Hematopoietic multipotent progenitor cell treated with erythropoietin and hydrocortisone succinate and interleukin-3 and kit ligand, for 4 days (in vitro differentiated cells): ENCODE results near the gene NR2F1-AS1.
A peak's percentile ranks its signal among the peaks of the same experiment; 100 is the strongest.
"Not testable (repeated sequence)": the region's sequence is repeated elsewhere in the genome, so short reads cannot be mapped to it uniquely, and the experiment has no call there.

ENCODE experiments used
- DNase-seq: peaks from one replicate; pipeline ENCODE4 v3.0.0-alpha.2; 2015

NR2F1-AS1 gene

DNA sequence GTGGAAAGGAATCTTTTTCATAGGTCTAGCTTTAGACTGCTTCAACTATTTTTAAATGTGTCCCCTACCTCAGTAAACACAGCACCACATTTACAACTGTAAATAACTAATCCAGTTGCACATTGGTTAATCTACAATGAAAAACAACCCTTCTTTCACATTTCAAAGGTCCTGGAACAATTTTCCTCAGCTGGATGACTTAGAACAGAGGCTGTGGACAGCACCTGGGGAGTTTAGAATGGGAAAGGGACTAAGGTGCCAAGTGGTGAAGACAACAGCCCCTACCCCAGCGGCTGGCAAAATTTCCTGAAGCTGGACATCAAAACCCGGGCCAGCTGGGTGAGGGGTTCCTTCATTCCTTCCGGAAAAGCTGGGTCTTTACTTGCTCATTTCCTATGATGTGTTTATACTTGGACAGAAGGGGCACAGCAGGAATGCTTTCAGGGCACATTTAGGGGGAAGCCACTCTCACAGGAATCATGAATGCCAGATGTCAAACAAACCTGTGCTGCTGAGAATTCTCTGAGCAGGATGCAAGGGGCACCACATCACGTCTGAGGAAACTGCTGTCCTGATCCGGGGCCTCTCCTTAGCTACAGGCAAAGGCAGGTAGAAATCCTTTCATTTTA lies 158.3 kb downstream of the NR2F1-AS1 start:
- DNase-seq: no peak

- no peak for DNase-seq
Observed at GRCh38 chr5:93421987-93422401, 159.0 kb downstream of the NR2F1-AS1 start.

GRCh38 chr5:93421468-93421867 lies 159.6 kb downstream of the NR2F1-AS1 start:
- DNase-seq: no peak

DNA sequence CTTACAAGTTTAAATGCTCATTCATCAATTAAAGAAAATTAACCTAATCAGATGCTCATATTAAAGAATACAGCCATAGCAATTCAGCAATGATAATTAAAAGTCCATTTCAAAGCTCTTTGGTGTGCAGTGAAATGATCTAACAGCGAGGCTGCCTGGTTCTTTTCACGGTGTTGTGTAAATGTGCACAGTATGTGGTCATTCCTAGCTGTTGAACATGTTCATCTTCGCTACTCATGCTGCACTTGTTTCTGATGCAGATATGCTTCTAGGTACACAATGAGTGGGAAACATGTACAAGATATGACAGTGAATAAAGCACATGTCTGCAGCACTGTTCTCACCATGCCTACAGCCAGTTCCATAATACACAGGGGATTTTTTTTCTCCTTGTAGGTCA lies 163.5 kb downstream of the NR2F1-AS1 start:
- DNase-seq: no peak

GRCh38 chr5:93415819-93416218 lies 165.2 kb downstream of the NR2F1-AS1 start:
- DNase-seq: no peak

DNA sequence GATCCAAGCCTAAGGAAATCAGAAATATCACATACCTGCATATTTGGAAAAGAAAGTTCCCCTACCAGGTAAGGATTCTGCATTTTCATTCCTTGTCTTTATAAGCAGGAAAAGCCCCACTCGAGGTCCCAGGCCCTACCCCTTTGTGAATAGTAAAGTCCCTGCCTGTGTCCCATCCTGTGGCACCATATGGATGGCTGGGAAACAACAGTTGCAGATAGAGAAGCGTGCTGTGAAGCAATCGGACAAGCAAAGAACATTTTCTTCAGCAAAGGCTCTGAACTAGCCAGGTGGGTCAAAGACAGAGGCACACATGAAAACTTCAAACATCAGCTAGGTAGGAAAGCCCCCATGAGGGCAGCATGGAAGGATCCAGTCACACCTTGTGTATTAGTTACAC lies 169.3 kb downstream of the NR2F1-AS1 start:
- DNase-seq: no peak

GRCh38 chr5:93409691-93410090 lies 171.3 kb downstream of the NR2F1-AS1 start:
- no peak for DNase-seq

DNA sequence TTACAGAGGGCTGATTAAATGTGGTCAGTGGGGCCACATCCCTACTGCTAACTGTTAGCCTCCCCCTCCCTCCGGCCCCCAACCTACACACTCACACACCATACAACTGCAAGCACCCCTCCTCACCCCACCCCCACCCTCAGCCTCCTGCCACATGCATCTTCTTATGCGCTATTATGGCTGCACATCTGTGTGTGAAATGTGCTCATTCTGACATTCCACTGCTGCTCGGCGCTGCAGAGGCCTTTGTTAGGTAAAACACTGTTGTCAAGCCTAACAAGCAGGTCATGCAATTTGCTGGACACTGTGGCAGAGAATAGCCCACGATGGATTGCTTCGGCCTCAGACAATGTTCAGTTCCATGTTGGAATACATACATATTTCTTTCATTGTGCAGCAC lies 173.6 kb downstream of the NR2F1-AS1 start:
- DNase-seq: no peak

- no peak for DNase-seq
Observed at GRCh38 chr5:93406971-93407401, 174.0 kb downstream of the NR2F1-AS1 start.

GRCh38 chr5:93404246-93404645 lies 176.8 kb downstream of the NR2F1-AS1 start:
- DNase-seq: no peak

- no peak for DNase-seq
Observed at GRCh38 chr5:93403141-93403928, 177.7 kb downstream of the NR2F1-AS1 start.

- no peak for DNase-seq
Observed at GRCh38 chr5:93402451-93402850, 178.6 kb downstream of the NR2F1-AS1 start.

DNA sequence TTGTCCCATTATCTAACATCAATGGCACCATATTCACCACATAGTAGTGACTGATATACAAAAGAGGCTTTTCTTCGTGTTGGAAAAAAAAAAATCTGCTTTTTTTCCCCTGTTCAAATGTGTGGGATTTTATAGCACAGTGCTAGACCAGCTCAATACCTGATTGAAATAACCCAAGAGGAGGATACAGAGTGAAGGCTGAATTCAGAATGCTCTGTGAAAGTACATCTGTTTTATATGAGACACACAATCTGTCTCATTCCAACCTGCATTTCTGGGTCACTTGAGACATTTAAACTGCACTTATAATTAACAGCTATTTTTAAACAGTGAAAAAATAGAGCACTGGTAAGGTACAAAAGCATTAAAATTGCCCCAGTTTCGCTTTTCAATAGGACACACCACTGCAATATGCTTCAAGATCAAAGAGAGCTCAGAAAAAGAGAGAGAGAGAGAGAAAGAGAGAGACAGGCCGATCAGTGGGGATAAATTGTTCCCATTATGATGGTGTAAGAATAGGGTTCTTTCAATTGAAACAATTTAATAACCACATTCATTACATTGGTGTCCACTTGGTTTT lies 179.3 kb downstream of the NR2F1-AS1 start:
- DNase-seq: no peak

DNA sequence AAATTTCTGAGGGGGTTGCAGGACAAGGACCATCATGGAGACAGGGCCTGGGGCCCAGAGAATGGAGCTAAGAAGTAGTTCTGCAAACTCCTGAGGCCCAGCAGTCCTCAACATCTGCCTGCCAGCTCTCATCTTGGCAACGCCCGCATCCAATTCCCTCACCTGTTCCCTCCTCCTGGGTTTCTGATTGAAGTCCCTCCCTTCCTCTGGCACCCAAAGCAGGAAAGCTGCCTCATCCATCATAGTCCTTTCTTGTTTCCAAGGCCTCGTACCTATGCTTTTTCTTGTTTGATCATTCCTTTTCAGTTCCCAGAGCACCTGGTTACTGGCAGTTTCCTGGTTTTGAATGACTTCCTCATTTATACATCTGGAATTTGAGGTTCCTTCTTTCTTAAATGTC lies 181.3 kb downstream of the NR2F1-AS1 start:
- DNase-seq: no peak

- DNase-seq: peak; percentile 7
Observed at GRCh38 chr5:93395971-93396379, 185.0 kb downstream of the NR2F1-AS1 start.

DNA sequence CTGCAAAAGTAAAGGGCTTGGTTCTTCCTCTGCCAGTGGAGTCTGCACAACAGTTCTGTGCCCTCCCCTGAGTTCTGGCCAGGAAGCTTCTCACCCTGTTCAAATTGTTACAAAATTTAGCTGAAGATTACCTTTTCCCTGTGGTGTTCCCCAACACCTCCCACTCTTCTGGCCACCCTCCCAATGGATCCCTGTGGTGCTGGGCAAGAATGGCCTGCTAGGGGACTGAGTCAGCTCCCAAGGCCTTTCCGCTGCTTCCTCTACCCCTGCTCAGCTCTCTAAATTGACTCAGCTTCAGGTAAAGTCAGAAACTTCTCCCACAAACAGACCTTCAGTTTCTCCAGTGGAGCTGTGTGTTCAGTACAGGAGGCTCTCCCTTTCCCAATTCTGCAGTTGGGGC lies 186.0 kb downstream of the NR2F1-AS1 start:
- DNase-seq: no peak

DNA sequence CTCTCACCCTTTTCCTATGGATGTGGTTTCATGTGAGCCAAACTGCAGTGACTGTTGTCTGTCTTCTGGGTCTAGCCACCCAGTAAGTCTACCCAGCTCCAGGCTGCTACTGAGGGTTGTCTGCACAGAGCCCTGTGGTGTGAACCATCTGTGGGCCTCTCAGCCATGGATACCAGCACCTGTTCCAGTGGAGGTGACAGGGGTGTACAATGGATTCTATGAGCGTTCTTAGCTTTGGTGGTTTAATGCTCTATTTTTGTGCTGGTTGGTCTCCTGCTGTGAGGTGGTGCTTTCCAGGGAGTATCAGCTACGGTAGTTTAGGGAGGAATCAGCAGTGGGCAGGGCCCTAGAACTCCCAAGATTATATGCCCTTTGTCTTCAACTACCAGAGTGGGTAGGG lies 186.7 kb downstream of the NR2F1-AS1 start:
- DNase-seq: no peak

DNA sequence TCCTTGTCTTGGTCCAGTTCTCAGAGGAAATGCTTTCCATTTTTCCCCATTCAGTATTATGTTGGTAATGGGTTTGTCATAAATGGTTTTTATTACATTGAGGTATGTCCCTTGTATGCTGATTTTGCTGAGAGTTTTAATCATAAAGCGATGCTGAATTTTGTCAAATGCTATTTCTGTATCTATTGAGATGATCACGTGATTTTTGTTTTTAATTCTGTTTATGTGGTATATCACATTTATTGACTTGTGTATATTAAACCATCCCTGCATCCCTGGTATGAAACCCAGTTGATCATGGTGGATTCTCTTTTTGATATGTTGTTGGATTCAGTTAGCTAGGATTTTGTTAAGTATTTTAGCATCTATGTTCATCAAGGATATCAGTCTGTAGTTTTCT lies 189.8 kb downstream of the NR2F1-AS1 start:
- not testable (repeated sequence) for DNase-seq

- DNase-seq: no peak
Observed at GRCh38 chr5:93385655-93386054, 195.4 kb downstream of the NR2F1-AS1 start.

GRCh38 chr5:93384995-93385394 lies 196.0 kb downstream of the NR2F1-AS1 start:
- DNase-seq: no peak

GRCh38 chr5:93384026-93384425 lies 197.0 kb downstream of the NR2F1-AS1 start:
- no peak for DNase-seq

DNA sequence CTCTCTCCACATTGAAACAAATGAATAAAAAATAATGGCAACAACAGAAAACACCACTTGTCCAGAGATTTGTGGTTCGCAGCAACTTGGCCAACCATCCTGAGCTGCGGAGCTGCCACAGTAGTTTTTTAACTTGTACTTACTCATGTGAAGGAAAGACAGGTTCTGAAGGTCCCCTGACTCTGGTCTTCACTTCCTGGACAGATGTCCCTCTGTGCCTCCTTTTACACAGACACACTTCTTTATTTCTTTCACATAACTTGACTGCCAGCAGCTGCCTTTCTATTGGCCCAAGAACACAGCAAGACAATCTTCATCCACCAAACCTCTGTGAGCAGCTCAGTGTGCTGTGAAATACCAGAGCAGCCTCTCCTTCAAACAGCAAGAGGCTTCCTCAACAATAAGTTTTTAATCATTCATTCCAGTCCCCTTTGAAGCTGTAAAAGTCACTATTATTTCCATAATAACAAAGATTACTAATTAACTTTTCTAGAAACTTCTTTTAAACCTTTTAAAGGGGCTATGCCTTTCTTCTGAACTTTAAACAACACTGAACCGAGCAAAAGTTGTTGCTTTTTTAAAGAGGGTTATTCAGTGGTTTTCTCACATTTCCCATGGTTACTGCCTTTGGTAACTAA lies 198.7 kb downstream of the NR2F1-AS1 start:
- DNase-seq: no peak

- DNase-seq: no peak
Observed at GRCh38 chr5:93381057-93381456, 200.0 kb downstream of the NR2F1-AS1 start.

GRCh38 chr5:93378073-93378472 lies 202.9 kb downstream of the NR2F1-AS1 start:
- no peak for DNase-seq
